ENCODE data around the gene HEATR9. TPM values are rescaled to one million over a fixed set of nuclear protein-coding genes. Genes with fewer than 3 reads are reported as not detected.
A peak's percentile ranks its signal among the peaks of the same experiment; 100 is the strongest.

The HEATR9 gene
- polyA plus RNA-seq, 4 donors = 0.06 to 0.10 TPM; not detected in 2

DNA sequence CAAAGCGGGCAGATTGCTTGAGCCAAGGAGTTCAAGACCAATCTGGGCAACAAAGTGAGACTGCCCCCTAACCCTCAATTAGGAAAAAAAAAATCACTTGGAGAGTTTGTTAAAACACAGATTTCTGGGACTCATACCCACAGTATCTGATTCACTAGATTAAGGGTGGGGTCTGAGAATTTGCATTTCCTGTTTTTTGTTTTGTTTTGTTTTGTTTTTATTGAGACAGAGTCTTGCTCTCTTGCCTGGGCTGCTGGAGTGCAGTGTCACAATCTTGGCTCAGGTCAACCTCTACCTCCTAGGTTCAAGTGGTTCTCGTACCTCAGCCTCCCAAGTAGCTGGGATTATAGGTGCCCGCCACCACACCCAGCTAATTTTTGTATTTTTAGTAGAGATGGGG is 1.1 kb downstream of the HEATR9 start:
- DNase-seq (ENCODE audit: low read depth in 4 of 4, low spot score in 3 of 4) = no peak

DNA sequence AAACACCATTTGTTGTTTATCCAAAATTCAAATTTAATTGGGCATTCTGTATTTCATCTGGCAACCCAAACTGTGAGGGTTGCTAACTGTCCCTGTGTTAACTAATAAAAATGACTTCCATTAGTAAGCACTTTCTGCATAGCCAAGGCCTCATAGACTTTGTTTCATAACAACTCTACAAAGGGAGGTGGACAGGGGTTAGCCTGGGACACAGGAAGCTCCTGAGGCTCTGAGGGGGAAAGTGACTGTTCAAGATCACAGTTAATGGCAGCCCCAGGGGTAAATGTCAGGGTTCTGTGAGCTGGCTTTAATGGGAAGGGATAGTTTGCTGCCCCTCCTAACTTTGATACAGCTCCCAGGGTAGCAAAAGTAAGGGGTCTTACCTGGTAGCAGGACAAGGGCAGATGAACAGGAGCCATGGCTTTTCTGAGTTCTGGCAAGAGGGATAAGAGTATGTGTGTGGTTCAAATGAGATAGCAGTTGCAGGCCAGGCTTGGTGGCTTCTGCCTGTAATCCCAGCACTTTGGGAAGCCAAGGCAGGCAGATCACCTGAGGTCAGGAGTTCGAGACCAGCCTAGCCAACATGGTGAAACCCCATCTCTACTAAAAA is 2.2 kb downstream of the HEATR9 start:
- DNase-seq (ENCODE audit: low read depth in 4 of 4, low spot score in 3 of 4) = no peak

DNA sequence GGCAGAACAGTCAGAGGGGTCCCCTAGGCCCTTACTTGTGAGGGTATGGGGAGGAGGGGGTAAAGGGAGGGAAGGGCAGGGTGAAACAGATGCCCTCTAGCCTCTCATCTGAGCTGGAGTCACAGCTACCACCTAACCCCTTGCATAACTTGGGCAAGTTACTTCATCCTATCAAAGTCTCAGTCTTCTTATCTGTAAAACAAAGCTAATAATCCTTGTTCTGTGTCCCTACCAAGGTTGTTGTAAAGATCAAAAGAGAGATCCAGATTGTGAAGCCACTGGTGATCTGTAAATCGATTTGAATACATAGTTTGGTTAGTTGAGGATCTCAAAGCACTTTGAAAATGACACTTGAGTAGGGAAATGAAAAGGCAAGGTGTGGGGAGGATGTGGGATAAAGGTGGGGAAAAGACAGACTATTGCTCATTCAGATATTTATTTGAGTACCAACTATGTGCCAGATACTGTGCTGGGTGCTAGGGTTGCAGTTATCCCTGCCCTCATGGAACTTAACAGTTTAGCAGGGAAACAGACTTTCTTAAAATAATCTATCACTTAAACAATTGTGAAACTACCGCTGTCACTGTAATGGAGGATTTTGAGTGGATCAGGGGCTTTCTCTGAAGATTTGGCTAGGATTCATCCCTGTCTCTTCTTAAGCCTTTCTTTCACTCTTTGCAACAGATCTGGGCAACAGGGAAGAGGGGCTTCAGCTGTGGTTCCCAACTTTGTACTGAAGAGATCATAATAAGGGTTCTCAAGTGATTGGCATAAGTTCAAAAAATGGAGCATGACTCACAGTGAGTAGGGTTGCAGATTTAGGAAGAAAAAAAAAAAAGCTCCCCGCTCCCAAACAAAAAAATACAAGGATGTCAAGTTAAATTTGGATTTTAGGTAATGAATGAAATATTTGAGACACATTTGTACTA is 3.0 kb downstream of the HEATR9 start:
- DNase-seq (ENCODE audit: low read depth in 4 of 4, low spot score in 3 of 4) = no peak

DNA sequence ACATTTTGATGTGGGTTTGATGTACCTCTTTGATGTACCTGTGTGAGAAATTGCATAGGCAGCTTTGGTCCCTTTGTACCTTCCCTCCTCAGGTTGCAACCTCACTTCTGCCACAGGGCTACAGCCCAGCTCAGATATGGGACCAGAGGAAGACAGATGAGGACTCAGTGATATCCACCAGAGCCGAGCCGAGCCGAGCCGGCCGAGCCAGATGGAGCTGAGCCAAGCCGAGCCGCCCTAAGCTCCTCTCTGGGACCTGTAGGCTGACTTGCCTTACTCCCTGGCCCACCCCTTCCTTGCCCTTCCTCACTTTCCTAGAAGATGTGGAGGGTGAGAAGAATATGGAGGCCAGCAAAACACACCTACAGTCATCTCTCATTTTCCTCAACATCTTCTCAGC is 3.8 kb downstream of the HEATR9 start:
- no peak for DNase-seq (ENCODE audit: low read depth in 4 of 4, low spot score in 3 of 4)

DNA sequence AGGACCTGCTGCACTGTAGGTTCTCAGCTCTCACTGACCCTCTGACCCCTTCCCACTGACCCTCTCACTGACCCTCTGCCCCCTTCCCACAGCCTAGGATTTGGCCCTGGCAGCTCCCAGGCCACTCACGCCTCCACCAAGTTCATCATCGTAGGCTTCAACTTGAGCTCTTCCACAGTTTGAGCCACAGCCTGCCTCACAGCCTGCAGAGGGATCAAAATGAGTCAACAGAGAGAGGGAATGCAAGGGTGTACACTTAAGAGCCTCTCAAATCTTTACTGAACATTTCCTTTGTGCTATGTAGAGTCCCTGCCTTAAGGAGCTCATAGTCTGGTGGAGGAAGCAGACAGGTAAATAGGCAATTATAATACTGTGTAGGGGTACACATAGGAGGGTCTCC is 12.1 kb downstream of the HEATR9 start:
- DNase-seq (ENCODE audit: low read depth in 4 of 4, low spot score in 3 of 4) = no peak

DNA sequence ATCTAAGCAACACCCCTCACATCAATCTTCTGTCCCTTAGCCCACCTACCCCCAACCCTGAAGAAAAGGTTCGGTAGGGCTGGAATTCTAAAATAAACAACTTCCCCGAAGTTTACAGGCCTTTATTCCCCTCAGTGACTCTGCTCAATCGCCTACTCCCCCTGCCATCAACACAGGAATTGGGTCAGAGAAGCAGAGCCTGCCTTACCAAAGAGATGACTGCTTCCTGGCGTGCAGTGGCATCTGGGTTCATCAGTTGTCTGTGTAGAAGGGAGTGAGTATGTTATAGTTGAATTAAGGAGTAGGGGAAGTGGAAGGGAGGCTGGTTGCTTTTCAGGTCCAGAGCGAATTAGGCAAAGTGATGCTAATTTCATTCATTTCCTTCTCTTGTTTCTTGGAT is 12.7 kb downstream of the HEATR9 start:
- DNase-seq (ENCODE audit: low read depth in 4 of 4, low spot score in 3 of 4) = no peak

DNA sequence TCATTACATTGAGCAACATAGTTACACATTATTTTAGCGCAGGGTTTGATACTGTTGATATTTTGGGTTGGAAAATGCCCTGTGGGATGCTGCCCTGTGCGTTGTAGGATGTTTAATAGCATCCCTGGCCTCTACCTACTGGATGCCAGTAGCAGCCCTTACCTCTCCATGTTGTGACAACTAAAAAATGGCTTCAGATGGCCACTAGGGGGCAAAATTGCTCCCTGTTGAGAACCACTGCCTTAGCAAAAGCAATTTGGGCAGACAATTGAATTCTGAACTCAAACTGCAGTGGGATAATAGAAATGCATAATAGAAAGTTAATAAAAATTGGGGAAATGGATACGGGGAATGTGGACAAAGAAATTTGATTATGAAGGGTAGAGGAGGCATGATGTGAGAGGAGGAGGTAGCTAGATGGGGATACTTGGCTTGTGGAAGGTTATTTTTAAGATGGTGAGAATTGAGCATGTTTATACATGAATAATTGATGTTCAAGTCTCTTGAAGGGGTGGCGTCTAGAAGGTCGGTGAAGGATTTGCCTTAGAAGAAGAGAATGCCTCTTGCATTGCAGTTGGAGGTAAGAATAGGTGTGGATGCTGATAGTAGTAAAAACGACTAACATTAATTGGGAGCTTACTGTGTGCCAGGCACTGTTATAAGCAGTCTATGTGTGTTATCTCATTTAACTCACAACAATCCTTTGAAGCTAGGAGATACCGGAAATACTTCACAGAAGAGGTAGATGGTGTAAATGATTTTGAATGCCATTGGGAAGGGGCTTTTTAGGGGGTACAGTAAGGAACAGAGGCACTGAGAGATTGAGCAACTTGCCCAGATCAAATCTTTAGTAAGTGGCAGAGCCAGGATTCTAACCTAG is 19.0 kb downstream of the HEATR9 start:
- DNase-seq (ENCODE audit: low read depth in 4 of 4, low spot score in 3 of 4) = peak; percentile 34 to 52 (median 46)

DNA sequence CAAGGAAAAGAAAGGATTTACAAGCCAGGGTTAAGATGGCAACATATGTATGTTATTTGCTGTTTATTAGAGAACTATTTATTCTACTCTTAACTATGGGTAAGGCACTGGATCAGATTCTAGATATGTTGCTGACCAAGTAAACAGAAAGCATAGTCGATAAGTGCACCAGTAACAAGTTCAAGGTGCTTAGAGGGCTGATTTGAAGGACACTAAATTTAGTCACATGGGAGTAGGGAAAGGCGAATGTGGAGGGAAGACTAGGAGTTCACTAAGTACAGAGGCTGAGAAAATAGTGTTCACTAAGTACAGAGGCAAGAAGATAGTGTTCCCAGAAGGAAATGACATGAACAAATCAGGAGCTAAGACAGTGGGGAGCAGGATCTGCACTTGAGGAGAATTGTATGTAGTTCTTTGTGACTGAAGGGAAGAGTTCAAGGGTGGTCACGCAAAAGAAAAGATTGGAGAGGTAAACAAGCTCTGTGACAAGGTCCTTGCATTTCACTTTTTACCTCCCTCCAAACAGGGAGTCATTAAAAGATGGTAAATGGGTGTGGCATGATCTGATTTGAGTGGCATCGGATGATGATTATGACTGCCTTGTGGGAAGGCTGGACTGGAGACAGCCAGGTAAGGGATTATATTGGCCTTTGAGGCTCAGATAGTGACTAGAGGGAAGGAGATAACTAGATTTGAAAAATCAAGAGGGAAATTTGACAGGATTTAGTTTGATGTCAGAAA is 20.9 kb downstream of the HEATR9 start:
- no peak for DNase-seq (ENCODE audit: low read depth in 4 of 4, low spot score in 3 of 4)

DNA sequence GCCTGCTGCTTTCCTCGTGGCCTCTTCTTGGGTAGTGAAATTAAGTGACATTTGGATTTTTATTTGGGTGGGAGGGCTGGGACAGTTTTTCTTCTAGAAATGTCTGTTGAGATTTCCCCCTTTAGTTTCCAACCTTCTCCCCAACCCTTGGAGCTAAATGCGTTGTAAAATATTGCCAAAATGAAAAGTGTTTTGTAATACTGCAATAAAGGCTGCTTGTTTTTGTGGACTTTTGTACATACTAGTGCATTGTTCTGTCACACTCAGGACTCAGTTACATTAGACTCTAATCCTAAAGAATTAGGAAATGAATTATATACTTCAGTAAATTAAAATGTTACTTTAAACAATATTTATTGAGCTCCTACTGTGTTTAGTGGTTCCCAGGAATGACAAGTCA is 21.7 kb downstream of the HEATR9 start:
- DNase-seq (ENCODE audit: low read depth in 4 of 4, low spot score in 3 of 4) = no peak

DNA sequence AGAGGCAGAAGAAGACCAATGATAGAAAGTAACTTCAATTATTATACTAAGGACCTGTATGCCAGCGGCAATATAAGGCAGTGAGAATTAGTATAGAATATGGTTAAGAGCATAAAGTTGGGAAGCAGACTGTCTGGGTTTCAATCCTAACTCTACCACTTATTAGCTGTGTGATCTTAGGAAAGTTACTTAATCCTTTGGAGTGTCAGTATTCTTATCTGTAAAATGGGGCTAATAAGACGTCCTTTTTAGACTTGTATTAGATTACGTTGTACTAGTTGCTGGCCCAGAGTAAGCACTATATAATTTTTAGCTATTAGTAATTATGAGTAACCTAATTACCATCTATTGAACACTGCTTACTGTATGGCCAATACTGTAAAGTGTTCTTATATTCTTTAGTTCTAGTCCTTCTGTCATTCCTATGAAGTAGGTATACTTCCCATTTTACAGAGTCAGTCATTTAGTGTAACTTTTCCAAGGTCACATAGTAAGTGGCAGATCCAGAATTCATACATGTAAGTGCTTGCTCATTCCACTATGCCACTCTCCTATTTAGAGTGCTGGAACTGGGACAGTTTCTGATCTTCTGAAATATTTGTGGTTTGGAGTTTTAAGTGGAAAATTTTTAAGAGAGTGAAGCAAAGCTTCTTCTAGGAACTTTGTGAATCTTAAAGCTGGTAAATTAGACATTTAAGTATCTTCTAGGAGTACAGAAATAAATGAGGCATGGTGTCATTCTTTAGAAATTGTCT is 22.5 kb downstream of the HEATR9 start:
- no peak for DNase-seq (ENCODE audit: low read depth in 4 of 4, low spot score in 3 of 4)

DNA sequence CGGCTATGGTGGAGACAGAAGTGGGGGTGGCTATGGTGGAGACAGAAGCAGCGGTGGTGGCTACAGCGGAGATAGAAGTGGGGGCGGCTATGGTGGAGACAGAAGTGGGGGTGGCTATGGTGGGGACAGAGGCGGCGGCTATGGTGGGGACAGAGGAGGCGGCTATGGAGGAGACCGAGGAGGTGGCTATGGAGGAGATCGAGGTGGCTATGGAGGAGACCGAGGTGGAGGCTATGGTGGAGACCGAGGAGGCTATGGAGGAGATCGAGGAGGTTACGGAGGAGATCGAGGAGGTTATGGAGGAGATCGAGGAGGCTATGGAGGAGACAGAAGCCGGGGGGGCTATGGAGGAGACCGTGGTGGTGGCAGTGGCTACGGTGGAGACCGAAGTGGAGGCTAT is 24.1 kb downstream of the HEATR9 start:
- no peak for DNase-seq (ENCODE audit: low read depth in 4 of 4, low spot score in 3 of 4)

DNA sequence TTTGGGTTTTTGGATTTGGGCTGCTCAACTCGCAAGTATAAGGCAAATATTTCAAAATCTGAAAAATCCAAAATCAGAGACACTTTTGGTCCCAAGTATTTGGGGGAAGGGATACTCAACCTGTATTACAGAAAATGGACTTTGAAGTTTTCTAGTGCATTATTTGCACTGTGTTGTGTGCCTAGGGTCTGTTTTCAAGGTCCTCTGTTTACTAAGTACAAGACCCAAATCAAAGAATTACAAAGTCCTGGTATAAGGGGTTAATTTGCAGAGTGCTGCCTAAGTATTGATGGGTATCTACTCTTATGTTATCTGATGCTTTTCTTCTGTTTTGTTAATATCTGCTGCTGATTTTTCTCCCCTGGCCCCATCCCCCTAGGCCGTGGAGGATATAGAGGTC is 25.0 kb downstream of the HEATR9 start:
- no peak for DNase-seq (ENCODE audit: low read depth in 4 of 4, low spot score in 3 of 4)

DNA sequence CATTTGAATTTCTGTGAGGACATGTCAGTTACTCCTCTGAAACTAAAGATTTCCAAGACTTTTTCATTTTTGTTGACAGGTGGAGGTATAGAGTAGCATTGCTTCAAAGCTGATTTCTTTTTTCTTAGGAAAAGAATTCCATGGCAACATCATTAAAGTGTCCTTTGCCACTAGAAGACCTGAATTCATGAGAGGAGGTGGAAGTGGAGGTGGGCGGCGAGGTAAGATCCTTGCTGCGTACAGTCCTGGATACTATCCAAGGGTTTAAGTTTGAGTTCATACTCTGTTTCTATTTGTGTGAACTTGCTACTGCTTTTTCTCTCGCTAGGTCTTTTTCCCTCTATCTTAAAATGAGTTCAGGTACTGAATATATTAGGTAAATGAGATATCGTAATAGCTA is 26.5 kb downstream of the HEATR9 start:
- no peak for DNase-seq (ENCODE audit: low read depth in 4 of 4, low spot score in 3 of 4)

DNA sequence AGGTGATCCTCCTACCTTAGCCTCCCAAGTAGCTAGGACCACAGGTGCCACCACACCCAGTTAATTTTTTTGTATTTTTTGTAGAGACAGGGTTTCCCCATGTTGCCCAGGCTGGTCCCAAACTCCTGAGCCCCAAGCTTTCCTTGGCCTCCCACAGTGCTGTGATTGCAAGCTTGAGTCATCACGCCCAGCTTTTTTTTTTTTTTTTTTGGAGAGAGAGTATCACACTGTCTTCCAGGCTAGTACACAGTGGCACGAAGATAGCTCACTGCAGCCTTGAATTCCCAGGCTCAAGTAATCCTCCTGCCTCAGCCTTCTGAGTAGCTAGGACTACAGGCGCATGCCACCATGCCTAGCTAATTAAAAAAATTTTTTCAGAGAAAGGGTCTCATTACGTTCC is 27.2 kb downstream of the HEATR9 start:
- no peak for DNase-seq (ENCODE audit: low read depth in 4 of 4, low spot score in 3 of 4)

DNA sequence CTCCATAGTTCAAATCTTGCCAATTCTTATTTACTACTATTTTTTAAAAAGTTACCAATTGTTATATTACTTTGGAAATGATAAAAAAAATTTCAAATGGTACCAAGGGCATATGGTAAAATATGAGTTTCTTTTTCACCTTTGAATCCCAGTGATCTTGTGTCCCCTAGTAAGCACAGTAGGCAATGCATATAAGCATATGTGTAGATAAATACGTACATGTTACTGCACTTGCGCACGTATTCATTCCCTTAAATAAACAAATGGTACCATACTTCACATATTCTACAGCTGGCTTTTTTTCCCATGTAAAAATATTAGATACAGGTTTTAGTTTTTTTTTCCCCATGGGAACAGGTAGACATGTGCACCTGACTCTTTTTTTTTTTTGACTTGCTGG is 27.6 kb downstream of the HEATR9 start:
- no peak for DNase-seq (ENCODE audit: low read depth in 4 of 4, low spot score in 3 of 4)

DNA sequence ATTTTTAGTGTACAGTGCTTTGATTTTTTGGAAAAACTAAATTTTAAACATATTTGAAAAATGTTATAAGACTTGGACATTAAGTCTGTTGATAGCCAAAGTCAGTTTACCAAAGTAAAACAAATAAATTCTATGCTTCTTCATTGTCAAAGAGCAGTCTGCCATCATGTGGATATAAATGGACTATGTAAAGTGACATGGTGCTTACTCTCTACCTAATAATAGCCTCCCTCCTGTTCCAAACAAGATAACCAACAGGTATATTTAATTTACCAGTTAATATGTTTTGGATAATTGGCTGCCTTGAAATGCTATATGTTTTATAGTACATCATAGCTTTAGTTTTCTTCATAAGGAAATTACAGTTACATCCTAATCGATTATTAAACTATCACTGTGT is 43.5 kb downstream of the HEATR9 start:
- no peak for DNase-seq (ENCODE audit: low read depth in 4 of 4, low spot score in 3 of 4)

DNA sequence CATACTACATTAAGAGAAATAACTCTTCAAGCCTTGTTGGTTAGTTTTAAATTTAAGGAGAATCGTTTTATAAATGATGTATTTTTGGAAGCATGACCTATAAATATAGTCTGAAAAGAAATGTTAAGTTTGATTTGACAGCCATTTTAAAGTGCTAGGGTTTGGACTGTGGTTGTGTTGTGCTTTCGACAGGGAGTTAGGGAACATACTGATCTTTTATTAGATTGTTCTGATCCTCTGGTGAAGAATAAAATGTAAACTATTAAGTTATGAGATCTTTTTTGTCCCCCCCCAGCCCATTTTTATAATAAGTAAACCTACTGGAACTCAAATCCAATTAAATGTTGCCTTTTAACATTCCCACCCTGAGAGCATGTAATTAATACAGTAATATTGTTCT is 47.4 kb downstream of the HEATR9 start:
- DNase-seq (ENCODE audit: low read depth in 4 of 4, low spot score in 3 of 4) = no peak

DNA sequence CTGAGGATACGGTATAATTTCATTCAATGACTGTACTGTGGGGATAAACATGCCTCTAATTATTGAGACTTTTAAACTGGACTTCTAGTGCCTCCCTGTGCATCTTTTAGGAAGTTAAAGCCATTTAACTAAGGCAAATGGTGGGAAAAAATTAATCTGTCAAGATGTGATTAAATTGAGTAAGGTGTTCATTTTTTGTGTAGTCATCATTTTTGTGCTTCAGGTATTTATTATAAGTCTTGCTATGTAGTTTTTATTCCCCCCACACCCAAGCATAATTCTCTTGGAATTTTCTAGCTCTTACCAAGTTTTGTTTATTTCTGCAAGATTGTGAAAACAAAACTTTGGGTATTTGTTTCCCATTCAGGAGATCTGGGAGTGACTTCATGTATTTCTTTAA is 49.2 kb downstream of the HEATR9 start:
- no peak for DNase-seq (ENCODE audit: low read depth in 4 of 4, low spot score in 3 of 4)

DNA sequence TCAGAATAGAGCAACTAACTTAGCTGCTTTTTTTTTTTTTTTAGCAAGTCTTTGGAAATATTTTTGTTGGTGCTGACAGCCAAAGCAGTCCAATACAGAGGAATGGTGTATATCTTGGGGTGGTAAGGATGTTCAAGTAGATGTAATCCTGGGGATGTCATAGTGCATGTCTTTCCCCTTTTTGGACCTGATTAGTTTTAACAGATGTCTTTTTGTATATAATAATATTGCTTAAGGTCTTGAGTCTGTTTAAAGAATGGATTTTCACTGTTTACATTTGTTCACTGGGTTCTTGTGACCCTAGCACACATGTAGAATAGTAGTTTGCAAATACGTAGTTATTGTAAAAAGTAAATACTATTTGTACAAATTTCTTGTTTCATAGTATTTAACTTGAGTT is 51.5 kb downstream of the HEATR9 start:
- DNase-seq (ENCODE audit: low read depth in 4 of 4, low spot score in 3 of 4) = no peak

DNA sequence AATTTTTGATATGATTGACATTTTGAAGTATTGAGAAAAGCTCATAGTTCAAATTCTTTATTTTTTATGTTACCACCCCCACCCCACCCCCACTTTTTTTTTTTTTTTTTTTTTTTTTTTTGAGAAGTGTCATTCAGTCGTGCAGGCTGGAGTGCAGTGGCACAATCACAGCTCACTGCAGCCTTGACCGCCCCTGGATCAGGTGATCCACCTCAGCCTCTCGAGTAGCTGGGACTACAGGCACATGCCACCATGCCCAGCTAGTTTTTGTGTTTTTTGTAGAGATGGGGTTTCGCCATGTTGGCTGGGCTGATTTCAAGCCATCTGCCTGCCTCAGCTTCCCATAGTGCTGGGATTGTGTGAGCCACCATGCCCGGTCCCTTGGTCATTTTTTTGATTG is 52.0 kb downstream of the HEATR9 start:
- DNase-seq (ENCODE audit: low read depth in 4 of 4, low spot score in 3 of 4) = no peak

All from right renal pelvis (tissue), 4 donors.